K562 (cell line): ENCODE measurements around the gene SLC2A6. TPM values are rescaled to one million over a fixed set of nuclear protein-coding genes. Genes with fewer than 3 reads are reported as not detected.

ENCODE experiments used
- ATAC-seq: fragments of 200-7000 bp; cut with Tn5 transposase; 3 replicates; pipeline ENCODE4 v1.9.1; 2020; ENCODE audit warnings: moderate library complexity
- BruUV-seq: library from RNA; stranded (reverse); fragments of 400-500 nt; replicated peaks from 2 replicates; lab custom pipeline; 2021; lab: Mats Ljungman, UMichigan
- CTCF ChIA-PET: fragments of 300-600 bp; formaldehyde crosslinking; extraction: SDS; loops from one replicate; lab custom pipeline; 2021; ENCODE audit warnings: low intra/inter-chr PET ratio; lab: Yijun Ruan, JAX
- POLR2A ChIA-PET: fragments of 300-600, 350-650 bp; sonication (Branson Sonifier 250); formaldehyde crosslinking; extraction: SDS; loops from one replicate; lab custom pipeline; 2021; ENCODE audit warnings: antibody characterized with exemption, inconsistent platforms; lab: Yijun Ruan, JAX
- DNase-seq, 4 experiments: peaks; one replicate each; pipeline versions ENCODE4 v3.0.0 to v3.0.0-alpha.2; 2011 to 2018; ENCODE audit warnings: low spot score in 3 of 4, mixed read lengths in 3 of 4; ENCODE audit errors: extremely low read depth in 1 of 4
- FAIRE-seq: peaks from 2 replicates; lab custom pipeline; 2011; peaks lifted over from hg19 to GRCh38; lab: Jason Lieb, UNC
- H2AFZ ChIP-seq: 2 replicates; pipeline ENCODE4 v1.6.0; 2011; ENCODE audit warnings: low read depth, low read length, control low read depth, inconsistent platforms
- H3K27ac ChIP-seq: fragments of 200-600 bp; 3 replicates; pipeline ENCODE4 v1.8.0; 2011; ENCODE audit warnings: low read depth, mild to moderate bottlenecking, control low read depth, inconsistent platforms, low read length, moderate library complexity, mixed read lengths; ENCODE audit errors: extremely low read depth
- H3K27me3 ChIP-seq, 2 experiments: fragments of 300-600 bp in 1 of 2; 2 replicates in 1 of 2; 3 replicates in 1 of 2; pipeline versions ENCODE4 v1.6.0 to v1.8.0; 2011; ENCODE audit warnings: inconsistent platforms in 2 of 2, low read length in 2 of 2, mild to moderate bottlenecking in 1 of 2, mixed read lengths in 1 of 2, moderate library complexity in 1 of 2; ENCODE audit not compliant: control insufficient read depth in 2 of 2, insufficient read depth in 2 of 2
- H3K36me3 ChIP-seq: fragments of 300-600 bp; 3 replicates; pipeline ENCODE4 v1.8.0; 2011; ENCODE audit warnings: mild to moderate bottlenecking, low read length, inconsistent platforms; ENCODE audit not compliant: control insufficient read depth, insufficient read depth
- H3K4me1 ChIP-seq, 2 experiments: fragments of 200-600 bp in 1 of 2; replicated peaks in 1 of 2; 2 replicates in 1 of 2; 3 replicates in 1 of 2; pipeline versions ENCODE4 v1.5.1 to v1.8.0; 2011; ENCODE audit warnings: inconsistent platforms in 2 of 2, low read length in 2 of 2, mild to moderate bottlenecking in 1 of 2, mixed read lengths in 1 of 2, moderate library complexity in 1 of 2; ENCODE audit not compliant: control insufficient read depth in 2 of 2, insufficient read depth in 2 of 2
- H3K4me2 ChIP-seq: 2 replicates; pipeline ENCODE4 v1.6.1; 2011; ENCODE audit warnings: low read length, control low read depth, inconsistent platforms, mixed read lengths; ENCODE audit not compliant: insufficient read depth
- H3K4me3 ChIP-seq: fragments of 200-600 bp; sonication (generic), shearing (Covaris generic); 2 replicates; pipeline ENCODE4 v1.5.1; 2016; ENCODE audit warnings: control low read depth, inconsistent platforms
- H3K79me2 ChIP-seq: fragments of 200-600 bp; 3 replicates; pipeline ENCODE4 v1.8.0; 2011; ENCODE audit warnings: low read length, inconsistent platforms; ENCODE audit not compliant: control insufficient read depth, insufficient read depth
- H3K9ac ChIP-seq, 2 experiments: 2 replicates each; pipeline versions ENCODE4 v1.6.0 to v1.6.1; 2011; ENCODE audit warnings: low read depth in 2 of 2, low read length in 2 of 2, control low read depth in 1 of 2, inconsistent platforms in 1 of 2, mild to moderate bottlenecking in 1 of 2, mixed read lengths in 1 of 2; ENCODE audit not compliant: insufficient read depth in 1 of 2
- H3K9me1 ChIP-seq: one replicate; pipeline ENCODE4 v1.6.0; 2011; ENCODE audit warnings: inconsistent platforms, mild to moderate bottlenecking, low read length, moderate library complexity; ENCODE audit not compliant: control insufficient read depth, insufficient read depth
- H3K9me3 ChIP-seq: replicated peaks from 2 replicates; pipeline ENCODE4 v1.5.1; 2011; ENCODE audit warnings: low read depth, low read length, inconsistent platforms; ENCODE audit not compliant: control insufficient read depth, insufficient read depth
- H4K20me1 ChIP-seq: replicated peaks from 2 replicates; pipeline ENCODE4 v1.6.1; 2011; ENCODE audit warnings: low read length, inconsistent platforms, mixed read lengths; ENCODE audit not compliant: control insufficient read depth, insufficient read depth
- CBFA2T2 ChIP-seq: fragments of 450-650 bp; conservative IDR thresholded peaks from 2 replicates; pipeline ENCODE4 v1.6.1; 2017; ENCODE audit warnings: mild to moderate bottlenecking
- CHAMP1 ChIP-seq: fragments of 450-650 bp; IDR thresholded peaks from 2 replicates; pipeline ENCODE4 v1.6.1; 2016; ENCODE audit warnings: mild to moderate bottlenecking
- GABPA ChIP-seq: fragments of 200-800 bp; sonication (Bioruptor generic); conservative IDR thresholded peaks from 2 replicates; pipeline ENCODE4 v1.6.1; 2016; ENCODE audit warnings: low read depth, missing genetic modification characterization, missing compliant biosample characterization
- HDGF ChIP-seq: fragments of 450-650 bp; IDR thresholded peaks from 2 replicates; pipeline ENCODE4 v1.6.1; 2016
- HNRNPLL ChIP-seq: fragments of 200-400 bp; formaldehyde crosslinking; IDR thresholded peaks from 2 replicates; pipeline ENCODE4 v1.6.1; 2017; ENCODE audit warnings: low read length, low read depth, mild to moderate bottlenecking; ENCODE audit not compliant: poor library complexity, severe bottlenecking
- MAX ChIP-seq: sonication (generic); formaldehyde crosslinking; IDR thresholded peaks from 2 replicates; pipeline ENCODE4 v1.9.0; 2022; ENCODE audit warnings: mild to moderate bottlenecking, missing genetic modification reagents
- MAZ ChIP-seq, 2 experiments: fragments of 450-650 bp in 1 of 2; sonication (generic) in 1 of 2; formaldehyde crosslinking; IDR thresholded peaks in 1 of 2; conservative IDR thresholded peaks in 1 of 2; 2 replicates each; pipeline versions ENCODE4 v1.4.0 to v1.5.0; 2020; ENCODE audit warnings: mild to moderate bottlenecking in 1 of 2, missing genetic modification reagents in 1 of 2
- MYBL2 ChIP-seq, 2 experiments: fragments of 450-650 bp in 1 of 2; sonication (generic) in 1 of 2; formaldehyde crosslinking in 1 of 2; IDR thresholded peaks; 2 replicates each; pipeline versions ENCODE4 v1.6.1 to v1.8.1; 2017 to 2022; ENCODE audit warnings: borderline replicate concordance in 1 of 2, inconsistent platforms in 1 of 2, low read depth in 1 of 2, mild to moderate bottlenecking in 1 of 2, missing genetic modification reagents in 1 of 2, moderate library complexity in 1 of 2
- NFYB ChIP-seq: IDR thresholded peaks from 2 replicates; pipeline ENCODE4 v1.6.1; 2011; ENCODE audit warnings: mild to moderate bottlenecking, moderate library complexity; ENCODE audit not compliant: insufficient read length; ENCODE audit errors: extremely low read depth
- NONO ChIP-seq, 2 experiments: fragments of 200-400 bp in 1 of 2; fragments of 450-650 bp in 1 of 2; formaldehyde crosslinking in 1 of 2; IDR thresholded peaks; 2 replicates each; pipeline ENCODE4 v1.6.1; 2017; ENCODE audit warnings: low read depth in 2 of 2, mild to moderate bottlenecking in 2 of 2, moderate library complexity in 2 of 2, low read length in 1 of 2
- XRCC5 ChIP-seq: fragments of 200-400 bp; formaldehyde crosslinking; IDR thresholded peaks from 2 replicates; pipeline ENCODE4 v1.6.1; 2017; ENCODE audit warnings: low read depth, mild to moderate bottlenecking, low read length
- ZKSCAN1 ChIP-seq: fragments of 150-350 bp; IDR thresholded peaks from 2 replicates; pipeline ENCODE4 v1.6.1; 2016; ENCODE audit warnings: low read depth, low read length
- ZNF12 ChIP-seq: sonication (generic); formaldehyde crosslinking; IDR thresholded peaks from 2 replicates; pipeline ENCODE4 v1.4.0; 2020; ENCODE audit warnings: mild to moderate bottlenecking, missing genetic modification reagents
- ZNF512 ChIP-seq: IDR thresholded peaks from 2 replicates; pipeline ENCODE4 v1.6.1; 2016; ENCODE audit warnings: missing genetic modification characterization, missing compliant biosample characterization
- WGBS: fragments of 100-300 bp; shearing (Covaris generic); methylation state at CpG from one replicate; pipeline ENCODE4 v1.1.6; 2016; ENCODE audit warnings: low coverage, mixed read lengths; ENCODE audit not compliant: insufficient coverage; ENCODE audit errors: missing lambda C conversion rate; 5-methylcytosine and 5-hydroxymethylcytosine counted together
- in situ Hi-C: fragments of 300-500 bp; cut with MboI; formaldehyde crosslinking; loops from 4 replicates; pipeline ENCODE4 v1.15.0; 2018; ENCODE audit warnings: inconsistent platforms, mixed read lengths
- intact Hi-C: fragments of 100-400 bp; cut with micrococcal nuclease; formaldehyde crosslinking; loops from 2 replicates; pipeline ENCODE4 v1.14.2; 2022
- polyA plus RNA-seq, 8 experiments: library from polyadenylated mRNA; depleted of rRNA in 4 of 8; stranded (reverse) in 5 of 8; unstranded in 3 of 8; fragments of >200 nt; fragmentation: Nextera tagmentation in 2 of 8; fragmentation: Illumina TruSeq in 1 of 8; extraction: Ambion mirVana in 2 of 8; extraction: Trizol in 1 of 8; gene quantifications; 2 replicates each; pipeline versions ENCODE4 v1.2.1 to v1.2.3, GENCODE V29; 2011 to 2014; ENCODE audit warnings: inconsistent platforms in 1 of 8, missing spikeins in 1 of 8
- total RNA-seq, 7 experiments: library from RNA; depleted of rRNA in 6 of 7; stranded (reverse); fragments of >200 nt in 6 of 7; fragmentation: Illumina TruSeq in 2 of 7; extraction: Trizol in 2 of 7; gene quantifications; 2 replicates each; pipeline versions ENCODE4 v1.2.1 to v1.2.3, GENCODE V29; 2011 to 2021; ENCODE audit warnings: low replicate concordance in 1 of 7

The SLC2A6 gene
- total and polyA plus RNA-seq, 9 of the 15 experiments (the other 6 are each of a cell fraction or from before 2014, with no cell fraction given): 0.04 to 0.38 (median 0.09) TPM; not detected in 3

GRCh38 chr9:133449760-133450159 is 29.1 kb downstream of the SLC2A6 start:
- Histone ChIP-seq H3K9me1 (no peaks in the 10 kb centered on the region), H3K27ac (no peak overlapping the region), H2AFZ (no peak overlapping the region), H3K36me3 (no peaks in the 10 kb centered on the region), H3K9ac (no peak overlapping the region), H3K4me3 (no peak overlapping the region), H4K20me1 (peaks cover 8% of the 10 kb centered on the region; the same call in 1 of the 2 replicates), H3K4me2 (no peak overlapping the region), H3K4me1 (peaks cover 0 to 22% of the 10 kb centered on the region in 2 experiments; a peak in 2 of 5 replicates), H3K27me3 (peaks cover 27 to 60% of the 10 kb centered on the region in 2 experiments; a peak in 4 of 5 replicates), H3K79me2 (no peaks in the 10 kb centered on the region), H3K9me3 (no peaks in the 10 kb centered on the region)
- no TSS peak for BruUV-seq
- 12% methylated on average over 11 of the region's 12 CpGs for WGBS
- TF ChIP-seq XRCC5 (no peak), ZNF12 (CRISPR knock-in tag) (no peak), CHAMP1 (no peak), HDGF (no peak), GABPA (tag) (no peak), HNRNPLL (no peak), ZNF512 (tag) (no peak), MAX (CRISPR knock-in tag) (no peak), NFYB (no peak), CBFA2T2 (no peak), MAZ (CRISPR knock-in tag; conservative IDR thresholded peaks at IDR 0.05 in 1 of 2, IDR thresholded peaks at IDR 0.05 in 1 of 2) (no peak), MYBL2 (IDR thresholded peaks at IDR 0.05; ENCODE audit: low read depth) (no peak), MYBL2 (CRISPR knock-in tag; IDR thresholded peaks at IDR 0.05; ENCODE audit: borderline replicate concordance) (no peak), ZKSCAN1 (no peak), NONO (IDR thresholded peaks at IDR 0.05; ENCODE audit: low read depth in 2 of 2, low read length in 1 of 2) (no peak)
- FAIRE-seq (no peak), DNase-seq (no peak), ATAC-seq (no peak)
- intact Hi-C loops (no loop called here), in situ Hi-C loops (no loop called here)
- CTCF ChIA-PET: no interaction called here
- POLR2A ChIA-PET: no interaction called here
